HG02884 (cell line): ENCODE data around the gene PRKCA.
A peak's percentile ranks its signal among the peaks of the same experiment; 100 is the strongest.

Experiments used
- ATAC-seq: cut with Tn5 transposase; IDR thresholded peaks from one replicate; pipeline ENCODE4 v1.9.1; 2021; ENCODE audit warnings: mild to moderate bottlenecking, moderate library complexity; ENCODE audit not compliant: unreplicated experiment

Gene PRKCA

DNA sequence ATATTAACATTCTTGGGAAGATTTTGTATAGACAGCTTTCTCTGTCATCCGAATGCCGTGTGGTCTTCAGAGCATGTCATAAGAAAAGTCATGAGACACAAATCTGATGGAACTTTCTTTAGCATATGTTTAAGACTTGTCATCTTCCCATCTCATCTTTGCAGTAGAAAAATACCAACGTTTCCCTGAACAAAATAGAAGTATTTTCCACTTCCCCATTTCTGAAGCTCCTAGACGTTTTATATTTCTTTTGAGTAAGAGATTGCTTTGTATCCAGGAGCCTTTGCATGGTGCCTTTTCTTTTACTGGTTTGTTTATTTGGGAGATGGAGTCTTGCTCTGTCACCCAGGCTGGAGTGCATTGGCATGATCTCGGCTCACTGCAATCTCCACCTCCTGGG lies 235.1 kb downstream of the PRKCA start:
- no peak for ATAC-seq

DNA sequence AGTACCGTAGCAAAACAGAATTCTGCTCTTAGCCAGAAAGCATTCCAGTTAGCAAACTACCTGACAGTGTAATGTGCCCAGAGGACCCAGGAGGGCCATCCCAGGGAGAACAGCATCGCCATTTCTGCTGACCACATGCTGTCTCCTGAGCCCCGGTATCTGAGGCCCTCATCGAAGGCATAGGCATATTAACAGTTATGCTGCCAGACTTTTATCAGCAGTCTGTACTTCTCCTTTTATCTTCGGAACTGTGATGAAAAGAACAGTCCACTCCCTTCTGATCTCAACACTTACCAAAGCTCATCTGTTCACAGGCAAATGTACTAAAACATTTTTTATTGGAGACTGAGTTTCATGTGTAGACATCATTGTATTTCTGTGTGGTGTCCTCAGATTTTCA lies 236.4 kb downstream of the PRKCA start:
- ATAC-seq = no peak

GRCh38 chr17:66540131-66540781 lies 237.8 kb downstream of the PRKCA start:
- no peak for ATAC-seq

DNA sequence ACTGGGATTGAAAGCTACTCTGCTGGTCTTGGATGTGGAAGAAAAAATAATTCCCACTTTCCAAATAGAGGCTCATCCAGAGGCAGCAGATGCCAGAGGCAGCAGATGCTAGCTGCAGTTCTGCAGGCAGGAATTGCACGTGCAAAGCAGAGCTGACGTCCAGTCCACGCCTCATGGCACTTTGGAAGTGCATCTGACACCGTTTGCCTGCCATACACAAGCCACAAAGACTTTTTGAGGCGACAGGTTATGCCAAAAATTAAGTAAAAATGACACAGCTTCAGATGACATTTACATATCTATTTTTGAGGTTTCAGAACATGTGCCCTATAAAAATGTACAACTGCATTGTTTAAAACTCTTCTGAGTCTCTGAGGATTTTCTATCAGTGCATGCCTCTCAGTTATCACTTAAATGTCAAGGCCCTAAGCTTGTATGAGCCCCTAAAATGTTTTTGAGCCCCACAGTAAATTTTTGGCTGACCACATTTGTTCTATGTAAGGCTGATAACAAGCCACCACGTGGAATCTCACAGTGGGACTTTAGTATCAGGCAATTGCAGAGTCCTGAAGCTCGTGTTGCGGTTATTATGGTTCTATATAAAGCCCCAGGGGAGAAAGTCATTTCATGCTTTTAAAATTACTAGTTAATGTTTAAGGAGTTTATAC lies 239.2 kb downstream of the PRKCA start:
- ATAC-seq = peak; percentile 65

GRCh38 chr17:66542129-66542966 lies 239.9 kb downstream of the PRKCA start:
- ATAC-seq = peak; percentile 73

DNA sequence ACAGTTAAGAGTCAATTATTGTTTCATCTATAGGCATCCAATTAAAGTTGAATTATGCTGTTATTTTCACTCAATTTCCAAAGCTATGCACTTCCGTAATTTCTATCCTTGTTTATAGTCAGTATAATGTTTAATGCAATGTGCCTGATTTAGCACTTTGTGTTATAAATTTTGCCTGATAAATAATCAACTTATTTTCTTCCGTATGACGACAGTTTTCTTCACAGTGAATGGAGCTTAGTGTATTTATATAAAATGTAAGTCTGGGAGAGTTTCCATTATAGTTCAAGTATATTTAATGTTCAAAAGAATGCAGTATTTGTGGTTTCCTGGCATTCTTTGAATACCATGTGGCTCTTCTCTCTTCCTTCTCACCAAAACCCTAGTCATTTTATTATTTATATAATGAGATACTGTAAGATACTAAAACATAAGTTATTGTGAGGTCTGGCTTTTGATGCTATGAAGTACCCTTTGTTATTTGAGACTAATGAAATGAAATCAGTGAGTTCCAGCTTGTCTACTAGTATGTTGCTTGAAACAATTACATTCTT lies 240.6 kb downstream of the PRKCA start:
- ATAC-seq = no peak

DNA sequence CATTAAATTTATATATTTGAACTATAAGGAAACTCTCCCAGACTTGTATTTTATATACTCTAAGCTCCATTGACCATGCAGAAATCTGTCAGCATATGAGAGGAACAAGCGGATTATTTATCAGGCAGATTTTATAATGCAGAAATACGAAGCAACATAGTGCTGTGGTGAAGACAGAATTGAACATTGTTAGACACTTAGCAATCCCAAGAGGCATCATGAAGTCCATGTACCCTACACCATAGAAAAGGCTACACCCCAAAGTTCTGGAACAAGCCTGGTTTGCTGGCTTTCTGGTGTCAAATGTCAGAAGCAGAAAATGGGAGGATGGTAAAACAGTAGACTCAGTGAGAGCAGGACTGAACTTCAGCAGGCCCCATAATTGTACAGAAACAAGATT lies 241.1 kb downstream of the PRKCA start:
- no peak for ATAC-seq

- ATAC-seq = no peak
These were observed 243.5 kb downstream of the PRKCA start for GRCh38 chr17:66545918-66546317.

DNA sequence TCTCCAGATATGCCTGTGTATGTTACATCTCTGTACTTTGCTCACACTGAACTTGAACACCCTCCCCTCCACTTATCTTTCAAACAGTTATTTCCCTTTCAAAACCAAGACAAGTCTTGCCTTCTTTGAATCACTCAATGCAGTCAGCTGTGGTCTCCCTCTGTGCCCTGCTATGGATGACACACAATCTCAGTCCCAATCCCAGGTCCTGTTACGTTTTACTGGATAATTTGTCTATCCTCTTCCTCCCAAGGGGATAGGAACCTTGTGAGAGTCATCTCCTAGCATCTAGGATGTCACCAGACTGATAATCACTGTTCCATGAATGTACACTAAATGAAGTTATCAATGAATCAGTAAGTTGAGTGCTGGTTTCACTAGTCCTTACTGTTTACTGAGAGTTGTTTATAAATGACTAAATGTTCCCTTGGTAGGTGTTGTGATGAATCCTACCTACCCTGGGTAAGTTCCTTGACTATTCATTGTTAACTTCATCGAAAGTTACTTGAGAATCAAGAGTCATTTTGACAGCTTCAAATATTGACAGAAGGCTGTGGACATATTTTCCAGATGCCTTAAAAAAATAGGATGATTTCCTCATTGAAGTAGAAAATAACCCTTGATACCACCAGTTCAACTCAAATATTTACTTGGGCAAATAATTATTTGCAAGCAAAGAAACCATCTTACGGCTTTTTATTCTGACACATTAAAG lies 244.9 kb downstream of the PRKCA start:
- no peak for ATAC-seq

- no peak for ATAC-seq
These were observed 245.7 kb downstream of the PRKCA start for GRCh38 chr17:66548158-66548557.

DNA sequence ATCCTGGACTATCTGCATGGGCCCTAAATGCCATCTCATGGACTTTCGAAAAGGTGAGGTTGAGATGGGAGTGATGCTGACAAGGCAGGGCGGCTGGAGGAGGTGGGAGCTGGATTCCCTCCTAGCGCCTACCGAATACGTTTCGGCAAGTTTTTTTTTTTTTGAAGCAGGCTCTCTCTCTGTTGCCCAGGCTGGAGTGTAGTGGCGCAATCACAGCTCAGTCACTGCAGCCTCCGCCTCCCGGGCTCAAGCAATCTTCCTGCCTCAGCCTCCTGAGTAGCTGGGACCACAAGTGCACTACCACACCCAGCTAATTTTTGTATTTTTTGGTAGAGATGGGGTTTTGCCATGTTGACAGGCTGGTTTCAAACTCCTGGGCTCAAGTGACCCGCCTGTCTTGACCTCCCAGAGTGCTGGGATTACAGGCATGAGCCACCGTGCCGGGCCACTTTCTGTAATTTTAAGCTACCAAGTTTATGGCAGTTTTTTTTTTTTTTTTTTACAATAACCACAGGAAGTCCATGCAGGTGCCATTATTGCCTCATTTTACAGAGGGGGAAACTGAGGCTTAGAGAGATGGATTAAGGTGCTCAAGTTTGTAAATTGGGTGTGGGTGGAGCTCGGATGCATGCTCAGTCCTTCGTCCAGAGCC lies 246.4 kb downstream of the PRKCA start:
- no peak for ATAC-seq

DNA sequence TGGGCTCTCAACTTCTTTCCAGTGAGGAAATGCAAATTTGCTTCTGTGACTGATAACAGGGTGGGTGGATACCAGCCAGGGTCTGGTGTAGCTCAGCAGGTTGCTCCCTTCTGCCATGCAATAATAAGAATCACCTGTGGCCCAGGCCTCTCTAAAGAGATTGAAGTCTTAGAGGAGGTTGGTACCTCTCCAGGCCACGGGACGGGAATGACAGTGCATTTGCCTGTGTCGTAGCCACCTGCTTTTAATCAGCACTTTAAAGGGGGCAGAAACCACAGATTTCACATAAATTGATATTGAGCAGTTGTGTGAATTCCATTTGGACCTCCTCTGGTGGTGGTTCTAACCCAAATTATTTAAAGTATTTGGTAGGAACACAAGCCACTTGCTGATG lies 246.9 kb downstream of the PRKCA start:
- ATAC-seq = no peak

GRCh38 chr17:66549731-66550207 lies 247.4 kb downstream of the PRKCA start:
- no peak for ATAC-seq

- ATAC-seq = no peak
These were observed 249.4 kb downstream of the PRKCA start for GRCh38 chr17:66551839-66552238.

GRCh38 chr17:66552371-66552770 lies 250.0 kb downstream of the PRKCA start:
- no peak for ATAC-seq

DNA sequence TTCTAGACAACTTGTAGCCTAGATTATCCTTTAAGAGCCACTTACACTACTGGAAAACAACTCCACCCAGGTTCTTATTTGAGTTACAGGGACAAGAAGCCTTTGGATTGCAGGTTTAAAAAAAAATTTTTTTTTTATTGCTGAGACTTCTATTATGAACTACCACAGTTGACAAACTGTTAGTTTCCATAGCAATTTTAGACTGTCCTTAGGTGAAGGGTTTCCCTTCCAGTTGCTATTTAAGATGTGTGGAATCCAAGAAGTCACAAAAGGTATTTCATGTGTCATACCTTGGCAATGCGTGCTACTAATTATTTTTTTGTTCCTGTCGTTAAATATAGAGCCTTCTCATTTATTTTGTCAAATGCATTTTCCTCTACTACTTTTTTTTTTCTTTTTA lies 253.2 kb downstream of the PRKCA start:
- no peak for ATAC-seq

DNA sequence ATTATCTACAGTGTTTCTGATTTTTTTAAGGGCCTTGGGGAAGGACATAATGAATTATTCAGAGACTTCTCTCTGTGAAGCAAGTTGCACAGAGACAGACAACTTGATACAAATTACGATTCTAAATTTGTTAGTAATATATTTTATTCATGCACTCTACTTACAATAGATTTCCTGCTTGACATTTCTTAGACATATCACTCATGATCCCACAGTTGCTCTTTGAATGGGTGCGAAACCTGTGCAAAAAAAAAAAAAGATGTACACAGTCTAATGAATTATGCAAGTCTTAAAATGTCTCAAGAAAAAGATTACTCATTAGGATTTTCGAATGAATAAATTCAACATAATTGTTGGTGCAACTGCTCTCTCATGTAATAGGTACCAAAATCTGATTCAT lies 254.8 kb downstream of the PRKCA start:
- no peak for ATAC-seq

DNA sequence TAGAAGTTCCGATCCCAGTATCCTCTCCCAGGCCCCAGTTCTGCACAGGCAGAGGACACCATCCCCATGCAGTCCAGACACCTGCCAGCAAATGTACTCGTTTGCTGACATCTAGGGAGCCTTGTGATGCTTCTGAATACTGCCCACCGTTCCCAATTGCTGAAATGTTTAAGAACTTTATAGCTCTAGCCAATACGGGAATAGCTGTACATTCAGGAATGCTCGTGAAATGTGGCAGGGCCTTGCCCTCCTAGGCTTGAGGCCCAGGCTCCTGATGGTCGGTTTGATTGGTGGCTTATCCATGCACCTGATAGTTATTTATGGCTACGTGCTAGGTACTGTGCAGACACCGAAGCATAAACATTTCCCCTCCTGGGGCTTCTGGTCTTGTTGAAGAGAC lies 255.5 kb downstream of the PRKCA start:
- no peak for ATAC-seq

DNA sequence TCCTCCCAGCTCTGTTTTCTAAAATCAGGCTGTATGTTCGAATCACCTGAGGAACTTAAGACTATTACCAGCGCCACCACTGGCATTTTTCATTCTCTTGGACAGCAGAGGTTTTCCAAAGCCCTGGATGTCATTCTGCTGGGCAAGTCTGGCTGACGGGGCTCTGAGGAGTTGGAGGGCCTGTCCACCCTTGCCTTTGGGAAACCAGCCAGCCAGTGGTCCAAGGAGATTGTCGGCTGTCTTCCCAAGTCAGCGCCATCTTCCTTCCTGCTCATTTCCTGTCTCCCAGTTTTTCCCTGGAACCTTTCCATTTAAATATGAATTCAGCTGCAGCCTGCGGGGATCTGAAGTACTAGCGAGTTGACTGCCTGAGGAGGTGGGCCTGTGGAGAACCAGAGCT lies 258.3 kb downstream of the PRKCA start:
- ATAC-seq = no peak

- no peak for ATAC-seq
These were observed 259.7 kb downstream of the PRKCA start for GRCh38 chr17:66562119-66562518.
